ENCODE data around the gene COX15.

DNA sequence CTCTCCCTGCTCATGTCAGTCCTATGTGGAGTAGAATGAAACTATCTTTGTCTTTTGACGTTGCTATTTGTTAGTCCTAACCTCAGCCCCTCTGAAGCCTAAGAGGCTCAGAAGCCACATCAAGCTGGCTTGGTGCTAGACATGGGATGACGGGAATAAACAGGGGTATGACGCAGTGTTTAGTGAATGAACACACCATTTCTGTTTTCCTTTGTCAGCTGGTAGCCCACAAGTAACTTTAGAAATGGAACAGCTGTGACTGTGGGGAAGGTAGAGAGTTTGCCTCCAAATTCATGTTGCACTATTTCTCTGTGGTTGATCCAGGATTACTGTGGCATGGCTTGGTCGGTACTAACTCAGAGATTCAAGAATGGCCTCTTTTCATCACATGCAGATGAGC is 31.3 kb downstream of the COX15 start:
- TF ChIP-seq, protein P1, sequence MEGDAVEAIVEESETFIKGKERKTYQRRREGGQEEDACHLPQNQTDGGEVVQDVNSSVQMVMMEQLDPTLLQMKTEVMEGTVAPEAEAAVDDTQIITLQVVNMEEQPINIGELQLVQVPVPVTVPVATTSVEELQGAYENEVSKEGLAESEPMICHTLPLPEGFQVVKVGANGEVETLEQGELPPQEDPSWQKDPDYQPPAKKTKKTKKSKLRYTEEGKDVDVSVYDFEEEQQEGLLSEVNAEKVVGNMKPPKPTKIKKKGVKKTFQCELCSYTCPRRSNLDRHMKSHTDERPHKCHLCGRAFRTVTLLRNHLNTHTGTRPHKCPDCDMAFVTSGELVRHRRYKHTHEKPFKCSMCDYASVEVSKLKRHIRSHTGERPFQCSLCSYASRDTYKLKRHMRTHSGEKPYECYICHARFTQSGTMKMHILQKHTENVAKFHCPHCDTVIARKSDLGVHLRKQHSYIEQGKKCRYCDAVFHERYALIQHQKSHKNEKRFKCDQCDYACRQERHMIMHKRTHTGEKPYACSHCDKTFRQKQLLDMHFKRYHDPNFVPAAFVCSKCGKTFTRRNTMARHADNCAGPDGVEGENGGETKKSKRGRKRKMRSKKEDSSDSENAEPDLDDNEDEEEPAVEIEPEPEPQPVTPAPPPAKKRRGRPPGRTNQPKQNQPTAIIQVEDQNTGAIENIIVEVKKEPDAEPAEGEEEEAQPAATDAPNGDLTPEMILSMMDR (IDR thresholded peaks at IDR 0.05): no peak
- TF ChIP-seq, protein P2, sequence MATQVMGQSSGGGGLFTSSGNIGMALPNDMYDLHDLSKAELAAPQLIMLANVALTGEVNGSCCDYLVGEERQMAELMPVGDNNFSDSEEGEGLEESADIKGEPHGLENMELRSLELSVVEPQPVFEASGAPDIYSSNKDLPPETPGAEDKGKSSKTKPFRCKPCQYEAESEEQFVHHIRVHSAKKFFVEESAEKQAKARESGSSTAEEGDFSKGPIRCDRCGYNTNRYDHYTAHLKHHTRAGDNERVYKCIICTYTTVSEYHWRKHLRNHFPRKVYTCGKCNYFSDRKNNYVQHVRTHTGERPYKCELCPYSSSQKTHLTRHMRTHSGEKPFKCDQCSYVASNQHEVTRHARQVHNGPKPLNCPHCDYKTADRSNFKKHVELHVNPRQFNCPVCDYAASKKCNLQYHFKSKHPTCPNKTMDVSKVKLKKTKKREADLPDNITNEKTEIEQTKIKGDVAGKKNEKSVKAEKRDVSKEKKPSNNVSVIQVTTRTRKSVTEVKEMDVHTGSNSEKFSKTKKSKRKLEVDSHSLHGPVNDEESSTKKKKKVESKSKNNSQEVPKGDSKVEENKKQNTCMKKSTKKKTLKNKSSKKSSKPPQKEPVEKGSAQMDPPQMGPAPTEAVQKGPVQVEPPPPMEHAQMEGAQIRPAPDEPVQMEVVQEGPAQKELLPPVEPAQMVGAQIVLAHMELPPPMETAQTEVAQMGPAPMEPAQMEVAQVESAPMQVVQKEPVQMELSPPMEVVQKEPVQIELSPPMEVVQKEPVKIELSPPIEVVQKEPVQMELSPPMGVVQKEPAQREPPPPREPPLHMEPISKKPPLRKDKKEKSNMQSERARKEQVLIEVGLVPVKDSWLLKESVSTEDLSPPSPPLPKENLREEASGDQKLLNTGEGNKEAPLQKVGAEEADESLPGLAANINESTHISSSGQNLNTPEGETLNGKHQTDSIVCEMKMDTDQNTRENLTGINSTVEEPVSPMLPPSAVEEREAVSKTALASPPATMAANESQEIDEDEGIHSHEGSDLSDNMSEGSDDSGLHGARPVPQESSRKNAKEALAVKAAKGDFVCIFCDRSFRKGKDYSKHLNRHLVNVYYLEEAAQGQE (IDR thresholded peaks at IDR 0.05): no peak
- TF ChIP-seq, protein P3, sequence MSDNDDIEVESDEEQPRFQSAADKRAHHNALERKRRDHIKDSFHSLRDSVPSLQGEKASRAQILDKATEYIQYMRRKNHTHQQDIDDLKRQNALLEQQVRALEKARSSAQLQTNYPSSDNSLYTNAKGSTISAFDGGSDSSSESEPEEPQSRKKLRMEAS (IDR thresholded peaks at IDR 0.05): no peak
- TF ChIP-seq EHMT2 (IDR thresholded peaks at IDR 0.05; ENCODE audit: low read depth) (no peak), NFE2L2 (conservative IDR thresholded peaks at IDR 0.05; ENCODE audit: low read length) (no peak)

Data from A549 (cell line).